ACC112 (cell line): ENCODE results near the gene CDH23.

Experiments
- H2AFZ ChIP-seq: fragments of 200-600 bp; sonication (generic); one replicate; pipeline ENCODE4 v1.6.0; 2017; ENCODE audit warnings: antibody characterized with exemption, low read length; ENCODE audit not compliant: unreplicated experiment
- H3K27ac ChIP-seq: fragments of 200-600 bp; sonication (generic); 2 replicates; pipeline ENCODE4 v1.5.1; 2014; ENCODE audit warnings: low read depth, mild to moderate bottlenecking, antibody characterized with exemption, low read length, moderate library complexity
- H3K27me3 ChIP-seq: fragments of 200-600 bp; sonication (generic); 2 replicates; pipeline ENCODE4 v1.6.1; 2014; ENCODE audit warnings: mild to moderate bottlenecking, antibody characterized with exemption, low read length, moderate library complexity, mixed read lengths; ENCODE audit not compliant: insufficient read depth
- H3K36me3 ChIP-seq: fragments of 200-600 bp; sonication (generic); 2 replicates; pipeline ENCODE4 v1.6.1; 2016; ENCODE audit warnings: mild to moderate bottlenecking, antibody characterized with exemption, low read length, moderate library complexity, mixed read lengths; ENCODE audit not compliant: insufficient read depth
- H3K4me1 ChIP-seq: fragments of 200-600 bp; sonication (generic); one replicate; pipeline ENCODE4 v1.6.1; 2016; ENCODE audit warnings: low read length, mixed read lengths; ENCODE audit not compliant: insufficient read depth, unreplicated experiment, control insufficient read depth
- H3K4me3 ChIP-seq: fragments of 200-600 bp; sonication (generic); 2 replicates; pipeline ENCODE4 v1.5.1; 2014; ENCODE audit warnings: mild to moderate bottlenecking, low read depth, low read length
- H3K79me2 ChIP-seq: fragments of 200-600 bp; sonication (generic); one replicate; pipeline ENCODE4 v1.6.0; 2016; ENCODE audit warnings: low read length; ENCODE audit not compliant: control insufficient read depth, unreplicated experiment, insufficient read depth

Gene CDH23

DNA sequence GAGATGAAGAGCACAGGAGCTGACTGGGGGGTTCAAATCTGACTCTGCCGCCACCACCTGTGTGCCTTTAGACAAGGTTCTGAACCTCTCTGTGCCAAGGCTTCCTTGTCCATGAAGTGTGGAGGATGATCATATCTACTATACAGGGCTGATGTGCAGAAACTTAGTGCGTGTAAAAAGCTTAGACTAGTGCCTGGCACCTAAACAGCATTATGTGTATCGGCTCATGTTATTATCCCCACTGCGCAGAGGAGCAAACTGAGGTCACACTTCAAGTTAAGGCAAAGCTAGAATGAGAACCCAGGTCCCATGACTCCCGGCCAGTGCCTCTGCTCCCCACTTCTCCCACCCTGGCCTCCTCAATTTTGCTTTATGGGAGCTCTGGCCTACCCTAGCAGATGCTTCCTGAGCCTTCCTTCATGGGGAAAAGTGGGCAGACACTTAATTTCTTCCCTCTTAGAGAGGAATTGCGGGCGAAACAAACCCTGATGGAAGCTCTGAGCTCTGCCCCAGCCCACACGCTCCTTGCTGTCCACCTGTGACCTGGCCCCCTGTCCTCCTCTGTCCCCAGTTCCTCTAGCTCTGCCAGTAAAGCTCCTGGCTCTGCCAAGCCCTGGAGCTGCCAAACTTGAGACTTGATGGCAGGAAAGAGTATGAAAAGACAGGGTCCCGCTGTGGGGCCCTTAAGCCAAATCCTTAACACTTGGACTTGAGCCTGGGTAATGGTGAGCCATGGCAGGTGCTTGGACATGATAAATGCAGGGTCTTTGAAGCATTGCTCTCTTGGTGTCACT is 71.0 kb downstream of the CDH23 start:
- Histone ChIP-seq H3K4me3 (no peak overlapping the region), H3K36me3 (no peaks in the 10 kb centered on the region), H3K4me1 (no peaks in the 10 kb centered on the region), H3K27ac (no peak overlapping the region), H2AFZ (no peak overlapping the region), H3K79me2 (no peaks in the 10 kb centered on the region), H3K27me3 (peaks cover 32% of the 10 kb centered on the region)

DNA sequence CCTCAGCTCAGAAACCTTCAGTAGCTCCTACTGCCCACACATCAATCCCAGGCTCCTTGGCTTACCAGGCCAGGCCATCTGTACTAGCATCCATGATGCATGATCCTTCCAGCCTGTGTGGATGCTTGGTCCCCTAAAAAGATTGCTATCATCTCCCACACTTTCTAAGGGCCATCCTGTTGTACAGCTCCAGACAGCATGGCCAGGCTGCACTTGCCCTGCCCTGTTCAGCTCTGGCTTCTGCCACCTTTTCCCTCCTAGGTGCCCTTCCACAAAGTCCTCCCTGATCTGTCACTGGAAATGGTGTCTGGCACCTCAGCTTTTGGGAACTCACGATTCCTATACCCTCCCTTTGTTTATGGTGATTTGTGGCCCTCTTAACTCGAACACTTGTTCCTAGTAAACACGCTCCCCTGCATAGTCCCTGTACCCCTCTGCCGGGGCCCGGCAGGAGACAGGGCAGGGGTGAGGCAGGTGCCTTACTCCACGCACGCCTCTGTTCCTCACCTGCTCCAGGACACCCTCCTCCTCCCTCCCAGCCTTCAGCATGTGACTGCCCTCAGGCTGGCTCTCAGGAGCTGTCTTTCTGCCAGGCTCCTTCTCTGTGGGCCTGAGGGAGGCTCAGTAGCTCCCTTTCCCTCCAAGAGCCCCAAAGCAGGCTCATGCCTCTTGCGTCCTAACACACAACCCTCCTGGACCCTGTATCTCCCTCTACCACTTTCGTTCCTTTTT is 71.8 kb downstream of the CDH23 start:
- Histone ChIP-seq H3K79me2 (no peaks in the 10 kb centered on the region), H3K27me3 (peaks cover 25% of the 10 kb centered on the region), H3K27ac (no peak overlapping the region), H3K4me1 (no peaks in the 10 kb centered on the region), H3K4me3 (no peak overlapping the region), H3K36me3 (no peaks in the 10 kb centered on the region), H2AFZ (no peak overlapping the region)

DNA sequence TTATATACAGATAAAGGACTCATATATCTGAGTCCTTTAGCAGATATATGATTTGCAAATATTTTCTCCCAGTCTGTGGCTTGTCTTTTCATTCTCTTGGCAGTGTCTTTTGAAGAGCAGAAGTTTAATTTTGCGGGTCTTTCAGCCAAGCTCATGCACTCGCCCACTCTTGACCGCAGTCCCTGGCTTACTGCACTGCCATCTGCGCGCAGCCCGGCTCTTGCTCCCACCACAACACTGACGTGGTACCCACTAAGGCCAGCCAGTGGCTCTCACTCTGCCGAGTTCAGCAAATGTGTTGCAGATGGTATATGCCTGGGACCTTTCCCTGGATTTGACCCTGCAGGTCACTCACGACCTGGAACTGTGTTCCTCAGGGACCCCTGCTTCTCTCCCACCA is 74.3 kb downstream of the CDH23 start:
- Histone ChIP-seq H3K79me2 (no peaks in the 10 kb centered on the region), H3K4me1 (no peaks in the 10 kb centered on the region), H3K27ac (no peak overlapping the region), H3K36me3 (no peaks in the 10 kb centered on the region), H2AFZ (no peak overlapping the region), H3K27me3 (peaks cover 13% of the 10 kb centered on the region), H3K4me3 (no peak overlapping the region)

DNA sequence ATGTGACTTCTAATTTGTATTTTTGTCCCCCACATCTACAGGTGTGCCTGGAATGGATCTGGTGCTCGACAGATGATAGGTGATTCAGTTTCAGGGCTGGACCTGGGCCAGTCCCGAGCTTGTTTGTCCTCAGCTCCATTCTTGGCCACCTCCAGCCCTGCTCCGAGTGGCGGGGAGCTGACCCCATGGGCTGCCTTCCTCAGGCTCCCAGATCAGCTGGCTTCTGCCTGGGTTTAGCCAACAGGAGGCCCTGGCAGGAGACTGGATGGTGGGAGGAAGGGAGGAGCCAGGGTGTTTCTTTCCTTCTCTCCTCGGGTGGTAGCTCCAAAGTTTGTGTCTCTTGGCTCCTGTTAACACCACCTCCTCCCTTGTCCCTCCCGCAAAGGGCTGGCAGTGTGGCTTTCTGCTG is 75.2 kb downstream of the CDH23 start:
- Histone ChIP-seq H3K79me2 (no peaks in the 10 kb centered on the region), H3K4me1 (no peaks in the 10 kb centered on the region), H3K36me3 (no peaks in the 10 kb centered on the region), H3K27ac (no peak overlapping the region), H2AFZ (no peak overlapping the region), H3K4me3 (no peak overlapping the region), H3K27me3 (peaks cover 8% of the 10 kb centered on the region)

DNA sequence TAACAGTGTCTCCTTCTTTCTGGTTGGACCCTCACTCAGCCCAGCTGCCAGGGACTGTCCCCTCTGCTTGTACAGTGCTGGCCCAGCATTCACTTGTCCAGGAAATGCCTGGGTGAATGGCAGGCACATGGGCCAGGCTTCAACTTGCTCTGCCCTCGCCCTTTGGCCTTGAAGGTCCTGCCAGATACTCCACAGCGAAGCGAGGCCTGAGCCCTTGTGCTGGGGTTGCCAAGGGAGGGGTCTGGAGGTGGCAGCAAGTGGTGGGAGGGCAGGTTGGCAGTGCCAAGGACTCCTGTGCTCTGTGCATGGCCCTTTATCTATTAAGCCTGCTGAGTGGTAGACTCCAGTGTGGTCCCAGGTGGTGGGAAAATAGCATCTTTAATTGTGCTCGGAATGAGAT is 75.7 kb downstream of the CDH23 start:
- no peaks in the 10 kb centered on the region for H3K36me3 ChIP-seq
- no peaks in the 10 kb centered on the region for H3K4me1 ChIP-seq
- H3K27ac ChIP-seq: no peak overlapping the region
- H2AFZ ChIP-seq: no peak overlapping the region
- H3K79me2 ChIP-seq: no peaks in the 10 kb centered on the region
- H3K27me3 ChIP-seq: peaks cover 9% of the 10 kb centered on the region
- H3K4me3 ChIP-seq: no peak overlapping the region

DNA sequence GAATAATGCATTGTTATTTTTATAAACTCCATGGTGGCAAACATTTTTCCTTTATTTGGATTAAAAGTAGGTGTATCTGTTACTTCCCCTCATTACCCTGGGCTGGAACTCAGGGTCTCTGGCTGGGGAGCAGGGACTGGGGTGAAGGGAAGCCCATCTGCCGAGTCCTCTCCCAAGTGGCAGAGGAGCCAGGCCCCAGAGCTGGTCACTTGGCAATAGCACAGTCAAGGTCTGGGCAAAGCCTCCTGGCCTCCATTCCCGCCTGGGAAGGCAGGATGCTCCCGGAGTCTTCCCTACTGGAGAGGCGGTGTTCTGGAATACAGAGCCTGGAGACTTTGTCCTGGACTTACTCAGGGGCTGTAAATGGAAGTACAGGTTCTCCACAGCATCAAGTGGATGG is 76.2 kb downstream of the CDH23 start:
- Histone ChIP-seq H3K4me1 (no peaks in the 10 kb centered on the region), H3K27ac (no peak overlapping the region), H3K36me3 (no peaks in the 10 kb centered on the region), H3K4me3 (no peak overlapping the region), H3K27me3 (peaks cover 14% of the 10 kb centered on the region), H3K79me2 (no peaks in the 10 kb centered on the region), H2AFZ (no peak overlapping the region)

DNA sequence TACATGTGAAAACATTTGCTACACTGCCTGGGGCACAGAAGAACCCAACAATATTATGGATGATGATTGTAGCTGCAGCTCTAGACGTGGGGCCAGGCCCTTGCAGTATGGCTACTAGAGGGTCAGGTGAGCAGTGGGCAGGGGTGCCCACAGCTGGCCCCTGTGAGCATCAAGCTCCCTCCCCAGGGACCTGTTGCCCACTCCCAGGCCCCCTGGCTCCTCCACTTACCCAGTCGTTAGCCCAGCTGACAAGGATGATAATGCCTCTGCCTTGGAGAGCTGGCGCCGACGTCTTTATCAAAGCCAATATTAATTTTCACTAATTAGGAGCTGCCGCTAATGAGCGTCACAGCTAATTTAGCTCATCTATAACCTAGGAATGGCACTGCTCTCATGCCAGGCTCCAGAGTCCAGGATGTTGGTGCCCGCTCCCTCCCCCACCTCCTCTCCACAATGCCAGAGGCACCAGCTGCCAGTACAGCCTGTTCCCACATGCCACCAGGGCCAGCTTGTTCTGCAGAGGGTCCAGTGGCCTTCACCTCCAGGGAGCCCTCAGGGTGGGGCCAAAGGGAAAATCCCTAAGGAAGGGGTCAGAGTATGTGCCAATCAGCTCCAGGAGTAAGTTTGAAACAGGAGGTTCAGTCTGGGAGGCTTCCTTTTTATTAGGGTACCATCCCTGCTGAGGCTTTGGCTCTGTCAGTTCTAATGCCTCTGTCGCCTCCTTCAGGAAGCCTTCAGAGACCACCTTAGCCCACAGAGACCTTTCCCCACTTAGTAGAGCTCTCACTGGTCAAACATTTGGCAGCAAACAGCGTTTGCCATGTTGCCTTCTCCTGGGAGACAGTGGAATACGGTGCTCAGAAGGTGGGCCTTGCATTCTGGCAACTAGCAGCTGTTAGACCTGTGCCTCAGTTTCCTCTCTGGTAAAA is 77.2 kb downstream of the CDH23 start:
- H3K4me1 ChIP-seq: no peaks in the 10 kb centered on the region
- peaks cover 24% of the 10 kb centered on the region for H3K27me3 ChIP-seq
- H3K79me2 ChIP-seq: no peaks in the 10 kb centered on the region
- H2AFZ ChIP-seq: no peak overlapping the region
- H3K27ac ChIP-seq: no peak overlapping the region
- H3K36me3 ChIP-seq: no peaks in the 10 kb centered on the region
- no peak overlapping the region for H3K4me3 ChIP-seq

DNA sequence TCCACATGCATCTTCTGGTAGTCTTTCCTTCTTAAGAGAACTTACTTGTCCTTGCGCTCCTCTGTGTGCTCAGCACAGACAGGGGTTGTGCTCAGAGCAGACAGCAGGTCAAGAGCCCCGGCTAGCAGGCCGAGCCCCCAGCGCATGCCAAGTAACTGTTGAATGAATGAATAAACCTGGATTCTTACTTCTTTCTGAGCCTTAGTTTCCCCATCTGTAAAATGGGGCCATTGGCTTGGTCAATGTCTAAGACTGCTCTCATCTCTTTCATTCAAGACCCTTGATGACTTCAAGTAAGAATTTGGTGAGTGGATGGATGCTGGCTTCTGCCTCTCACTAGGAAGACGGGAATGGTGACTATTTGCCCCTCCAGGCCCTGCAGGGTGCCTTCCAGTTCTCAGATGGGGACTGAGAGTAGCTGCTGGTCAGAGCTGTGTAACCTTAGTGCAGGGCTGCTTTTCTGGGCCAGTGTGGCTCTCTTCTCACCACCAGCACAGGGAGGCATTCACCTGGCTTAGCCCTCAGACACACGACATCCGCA is 78.1 kb downstream of the CDH23 start:
- H2AFZ ChIP-seq: no peak overlapping the region
- H3K4me1 ChIP-seq: no peaks in the 10 kb centered on the region
- no peaks in the 10 kb centered on the region for H3K36me3 ChIP-seq
- no peak overlapping the region for H3K27ac ChIP-seq
- no peak overlapping the region for H3K4me3 ChIP-seq
- H3K79me2 ChIP-seq: no peaks in the 10 kb centered on the region
- peaks cover 32% of the 10 kb centered on the region for H3K27me3 ChIP-seq

DNA sequence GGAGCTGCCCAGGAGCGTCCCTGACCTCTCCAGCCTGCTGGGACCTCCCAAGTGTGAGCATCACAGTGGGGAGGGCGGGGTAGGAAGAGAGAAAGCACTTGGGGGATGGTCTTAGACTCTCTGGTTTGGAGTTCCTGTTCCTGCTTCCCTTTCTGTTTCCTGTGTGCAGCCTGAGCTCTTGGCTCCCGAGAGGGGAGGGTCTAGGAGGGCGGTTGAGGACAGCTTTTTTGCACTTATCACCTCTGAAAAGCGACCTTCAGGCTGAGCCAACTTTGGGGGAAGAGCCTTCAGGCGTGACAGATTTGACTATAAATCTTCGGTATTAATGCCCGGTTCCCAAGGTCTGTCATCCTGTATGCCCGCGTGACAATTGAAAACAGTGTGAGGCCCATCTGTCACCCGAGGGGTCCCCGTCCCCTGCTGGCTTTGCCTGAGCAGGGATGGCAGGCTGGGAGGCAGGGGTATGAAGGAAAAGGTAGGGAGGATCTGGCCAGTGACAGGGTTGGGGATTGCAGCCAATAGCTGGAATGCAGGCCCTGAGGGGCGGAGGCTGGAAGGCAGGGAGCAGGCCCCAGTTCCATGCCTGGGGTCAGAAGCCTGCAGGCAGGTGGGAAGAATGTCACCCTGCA is 78.6 kb downstream of the CDH23 start:
- H3K79me2 ChIP-seq: no peaks in the 10 kb centered on the region
- no peak overlapping the region for H2AFZ ChIP-seq
- H3K4me3 ChIP-seq: no peak overlapping the region
- no peaks in the 10 kb centered on the region for H3K4me1 ChIP-seq
- H3K27ac ChIP-seq: no peak overlapping the region
- H3K36me3 ChIP-seq: no peaks in the 10 kb centered on the region
- peaks cover 32% of the 10 kb centered on the region for H3K27me3 ChIP-seq
